SK-N-SH (cell line): Measurements from ENCODE around the gene PGM2L1. TPM values are rescaled to one million over a fixed set of nuclear protein-coding genes. Genes with fewer than 3 reads are reported as not detected.

Experiments
- CTCF ChIA-PET: fragments of 300-600, 350-600 bp; formaldehyde crosslinking; extraction: SDS; loops from one replicate; lab custom pipeline; 2021; lab: Yijun Ruan, JAX
- POLR2A ChIA-PET: fragments of 350-600 bp; sonication (Branson Sonifier 250); formaldehyde crosslinking; extraction: SDS; loops from one replicate; lab custom pipeline; 2020; ENCODE audit warnings: antibody characterized with exemption, inconsistent platforms; lab: Yijun Ruan, JAX
- DNase-seq: peaks from one replicate; pipeline ENCODE4 v3.0.0; 2012
- H2AFZ ChIP-seq: fragments of 200-600 bp; sonication (generic); 2 replicates; pipeline ENCODE4 v1.8.1; 2016; ENCODE audit warnings: antibody characterized with exemption, mild to moderate bottlenecking, low read depth
- H3F3A ChIP-seq: fragments of 200-600 bp; sonication (generic); replicated peaks from 2 replicates; pipeline ENCODE3; 2016; ENCODE audit warnings: antibody characterized with exemption, mild to moderate bottlenecking; ENCODE audit not compliant: insufficient read depth
- H3K27ac ChIP-seq, 2 experiments: fragments of 200-500 bp in 1 of 2; fragments of 200-600 bp in 1 of 2; sonication (Bioruptor generic) in 1 of 2; sonication (generic), shearing (Covaris generic) in 1 of 2; 2 replicates each; pipeline versions ENCODE4 v1.5.1 to v1.6.1; 2014 to 2016; ENCODE audit warnings: low read depth in 2 of 2, inconsistent platforms in 1 of 2, low read length in 1 of 2, mild to moderate bottlenecking in 1 of 2, mixed read lengths in 1 of 2
- H3K27me3 ChIP-seq: fragments of 200-600 bp; sonication (generic), shearing (Covaris generic); 2 replicates; pipeline ENCODE4 v1.6.1; 2016; ENCODE audit warnings: mixed run types; ENCODE audit not compliant: insufficient read depth
- H3K36me3 ChIP-seq, 2 experiments: fragments of 200-500 bp in 1 of 2; fragments of 200-600 bp in 1 of 2; sonication (Bioruptor generic) in 1 of 2; sonication (generic) in 1 of 2; replicated peaks in 1 of 2; 2 replicates each; pipeline versions ENCODE3 to v1.5.1; 2014 to 2016; ENCODE audit warnings: low read length in 1 of 2, mild to moderate bottlenecking in 1 of 2; ENCODE audit not compliant: insufficient read depth in 2 of 2, control insufficient read depth in 1 of 2
- H3K4me1 ChIP-seq, 2 experiments: fragments of 200-500 bp in 1 of 2; fragments of 200-600 bp in 1 of 2; sonication (Bioruptor generic) in 1 of 2; sonication (generic), shearing (Covaris generic) in 1 of 2; 2 replicates each; pipeline versions ENCODE4 v1.5.1 to v1.6.1; 2014 to 2016; ENCODE audit warnings: low read depth in 1 of 2, low read length in 1 of 2, mixed run types in 1 of 2; ENCODE audit not compliant: insufficient read depth in 2 of 2, control insufficient read depth in 1 of 2
- H3K4me2 ChIP-seq: fragments of 200-600 bp; sonication (generic), shearing (Covaris generic); 2 replicates; pipeline ENCODE4 v1.6.1; 2017; ENCODE audit warnings: mixed run types
- H3K4me3 ChIP-seq, 2 experiments: fragments of 200-500 bp in 1 of 2; fragments of 200-600 bp in 1 of 2; sonication (Bioruptor generic) in 1 of 2; sonication (generic), shearing (Covaris generic) in 1 of 2; 2 replicates each; pipeline versions ENCODE4 v1.5.1 to v1.8.1; 2014 to 2016; ENCODE audit warnings: low read depth in 2 of 2, inconsistent platforms in 1 of 2, low read length in 1 of 2, mild to moderate bottlenecking in 1 of 2, mixed read lengths in 1 of 2, moderate library complexity in 1 of 2
- H3K79me2 ChIP-seq: fragments of 200-600 bp; sonication (generic); 2 replicates; pipeline ENCODE4 v1.8.1; 2017; ENCODE audit warnings: mild to moderate bottlenecking; ENCODE audit not compliant: insufficient read depth
- H3K9ac ChIP-seq: fragments of 200-600 bp; sonication (generic); 2 replicates; pipeline ENCODE4 v1.6.1; 2017; ENCODE audit warnings: mixed run types
- H3K9me2 ChIP-seq: fragments of 200-600 bp; sonication (generic); 2 replicates; pipeline ENCODE4 v1.6.1; 2017; ENCODE audit warnings: mixed run types
- H3K9me3 ChIP-seq: fragments of 200-600 bp; sonication (generic); 2 replicates; pipeline ENCODE4 v1.6.1; 2017; ENCODE audit warnings: mixed run types, mild to moderate bottlenecking, moderate library complexity
- H4K20me1 ChIP-seq: fragments of 200-600 bp; sonication (generic); 2 replicates; pipeline ENCODE4 v1.6.1; 2017; ENCODE audit warnings: mild to moderate bottlenecking, mixed run types; ENCODE audit not compliant: insufficient read depth
- FOSL2 ChIP-seq: IDR thresholded peaks from 2 replicates; pipeline ENCODE4 v1.4.0; 2012; ENCODE audit warnings: low read depth, mild to moderate bottlenecking, moderate library complexity, borderline replicate concordance
- FOXM1 ChIP-seq: IDR thresholded peaks from 2 replicates; pipeline ENCODE4 v1.4.0; 2012; ENCODE audit warnings: low read depth, mild to moderate bottlenecking
- JUND ChIP-seq: IDR thresholded peaks from 2 replicates; pipeline ENCODE4 v1.4.0; 2012
- MEF2A ChIP-seq: IDR thresholded peaks from 2 replicates; pipeline ENCODE4 v1.4.0; 2012; ENCODE audit warnings: low read depth, borderline replicate concordance
- NFIC ChIP-seq: IDR thresholded peaks from 2 replicates; pipeline ENCODE4 v1.4.0; 2012; ENCODE audit warnings: borderline replicate concordance
- NRF1 ChIP-seq: IDR thresholded peaks from 2 replicates; pipeline ENCODE4 v1.6.1; 2012; ENCODE audit warnings: low read depth, mild to moderate bottlenecking, low read length
- SMC3 ChIP-seq: IDR thresholded peaks from 2 replicates; pipeline ENCODE4 v1.6.1; 2012; ENCODE audit warnings: low read depth, low read length, improper control_type of control experiment
- TEAD4 ChIP-seq: IDR thresholded peaks from 2 replicates; pipeline ENCODE4 v1.4.0; 2012; ENCODE audit warnings: mild to moderate bottlenecking, borderline replicate concordance; ENCODE audit not compliant: insufficient read depth
- YY1 ChIP-seq: IDR thresholded peaks from 2 replicates; pipeline ENCODE4 v1.4.0; 2012; ENCODE audit warnings: low read depth, mild to moderate bottlenecking
- polyA plus RNA-seq, 3 experiments: library from polyadenylated mRNA; depleted of rRNA; stranded (reverse); fragments of >200 nt; gene quantifications; 2 replicates each; pipeline ENCODE4 v1.2.3, GENCODE V29; 2012
- TF ChIP-seq, protein P1 (sequence below): IDR thresholded peaks from 2 replicates; pipeline ENCODE4; 2012
- TF ChIP-seq, protein P2 (sequence below): IDR thresholded peaks from 2 replicates; pipeline ENCODE4 v1.4.0; 2012; ENCODE audit warnings: low read depth, borderline replicate concordance
- TF ChIP-seq, protein P3 (sequence below): IDR thresholded peaks from 2 replicates; pipeline ENCODE4 v1.4.0; 2012; ENCODE audit warnings: low read depth
- TF ChIP-seq, protein P4 (sequence below): IDR thresholded peaks from 2 replicates; pipeline ENCODE4 v1.4.0; 2012; ENCODE audit warnings: low read depth, borderline replicate concordance
- TF ChIP-seq, protein P5 (sequence below): fragments of 150-350 bp; IDR thresholded peaks from 2 replicates; pipeline ENCODE4 v1.6.1; 2016; ENCODE audit warnings: mild to moderate bottlenecking, low read depth, low read length
- TF ChIP-seq, protein P6 (sequence below): fragments of 200-600 bp; sonication (generic); IDR thresholded peaks from 2 replicates; pipeline ENCODE4 v1.6.1; 2017; ENCODE audit warnings: antibody characterized with exemption, mild to moderate bottlenecking, moderate library complexity
- TF ChIP-seq, protein P7 (sequence below): IDR thresholded peaks from 2 replicates; pipeline ENCODE4 v1.6.1; 2012; ENCODE audit warnings: mild to moderate bottlenecking, low read depth, low read length, moderate library complexity

The PGM2L1 gene
- polyA plus RNA-seq, 1 of the 3 experiments (the other 2 are of a cell fraction) = 0.90 TPM

DNA sequence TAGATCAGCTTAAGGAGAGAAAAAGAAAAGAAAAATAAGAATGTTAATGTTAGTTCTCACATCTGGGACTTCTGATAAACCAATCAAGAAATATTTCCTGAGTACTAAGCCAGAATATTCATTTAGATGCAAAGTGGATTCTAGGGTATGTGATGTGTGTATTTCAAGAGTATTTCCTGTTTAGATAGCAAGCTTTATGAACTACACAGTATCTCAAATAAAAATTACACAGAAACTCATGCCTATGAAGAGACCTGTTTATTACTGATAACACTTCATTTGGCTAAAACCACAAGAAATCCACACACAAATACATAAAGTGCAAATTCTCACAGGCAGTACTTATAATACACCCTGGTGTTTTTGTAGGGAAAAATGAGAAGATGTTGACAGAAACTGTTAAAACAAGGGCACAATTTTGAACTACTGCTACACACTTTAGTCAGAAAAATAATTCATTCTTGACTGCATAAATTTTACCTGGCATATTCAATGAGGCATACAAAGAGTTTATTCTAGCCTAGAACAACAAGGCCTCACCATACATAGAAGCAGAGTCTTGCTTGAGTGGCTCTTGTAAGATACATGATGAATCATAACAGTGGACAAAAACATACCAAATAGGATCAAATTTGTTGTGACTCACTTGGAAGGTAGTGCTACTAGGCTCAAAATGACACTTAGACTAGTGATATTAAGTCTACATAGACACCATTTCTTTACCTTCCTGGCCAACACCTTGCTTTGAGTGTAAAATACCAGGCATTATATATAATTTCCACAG, 68.0 kb downstream of the PGM2L1 start:
- Histone ChIP-seq H3K9ac (no peak overlapping the region), H3K36me3 (peaks cover 0 to 11% of the 10 kb centered on the region in 2 experiments), H3K4me1 (peaks cover 9 to 31% of the 10 kb centered on the region in 2 experiments; a peak in 3 of 4 replicates), H3K9me3 (no peaks in the 10 kb centered on the region), H3K27ac (peak overlapping the region in 1 of 2 experiments; percentile 63; a peak in 2 of 4 replicates), H3K4me3 (no peak overlapping the region), H3K4me2 (no peak overlapping the region), H3F3A (peaks cover 10% of the 10 kb centered on the region), H3K79me2 (no peaks in the 10 kb centered on the region), H3K9me2 (no peaks in the 10 kb centered on the region), H3K27me3 (no peaks in the 10 kb centered on the region), H2AFZ (no peak overlapping the region), H4K20me1 (no peaks in the 10 kb centered on the region)
- ChIA-PET CTCF (interaction anchor here (1.4 kb wide), 2 partner anchors 9 to 119 kb away, joined by 3 to 4 read pairs; no protein-coding TSS in a partner anchor), POLR2A (no interaction called here)
- DNase-seq = no peak
- TF ChIP-seq MEF2A (no peak), FOXM1 (no peak), NRF1 (no peak), NFIC (no peak), JUND (peak; percentile 50), TEAD4 (no peak), FOSL2 (peak; percentile 68; the same call in 1 of the 2 replicates), SMC3 (no peak), YY1 (no peak)
- TF ChIP-seq, protein P1, sequence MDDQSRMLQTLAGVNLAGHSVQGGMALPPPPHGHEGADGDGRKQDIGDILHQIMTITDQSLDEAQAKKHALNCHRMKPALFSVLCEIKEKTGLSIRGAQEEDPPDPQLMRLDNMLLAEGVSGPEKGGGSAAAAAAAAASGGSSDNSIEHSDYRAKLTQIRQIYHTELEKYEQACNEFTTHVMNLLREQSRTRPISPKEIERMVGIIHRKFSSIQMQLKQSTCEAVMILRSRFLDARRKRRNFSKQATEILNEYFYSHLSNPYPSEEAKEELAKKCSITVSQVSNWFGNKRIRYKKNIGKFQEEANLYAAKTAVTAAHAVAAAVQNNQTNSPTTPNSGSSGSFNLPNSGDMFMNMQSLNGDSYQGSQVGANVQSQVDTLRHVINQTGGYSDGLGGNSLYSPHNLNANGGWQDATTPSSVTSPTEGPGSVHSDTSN = 0 out of 2 replicates have a peak, but pooled peaks have one; percentile 9
- TF ChIP-seq, protein P2, sequence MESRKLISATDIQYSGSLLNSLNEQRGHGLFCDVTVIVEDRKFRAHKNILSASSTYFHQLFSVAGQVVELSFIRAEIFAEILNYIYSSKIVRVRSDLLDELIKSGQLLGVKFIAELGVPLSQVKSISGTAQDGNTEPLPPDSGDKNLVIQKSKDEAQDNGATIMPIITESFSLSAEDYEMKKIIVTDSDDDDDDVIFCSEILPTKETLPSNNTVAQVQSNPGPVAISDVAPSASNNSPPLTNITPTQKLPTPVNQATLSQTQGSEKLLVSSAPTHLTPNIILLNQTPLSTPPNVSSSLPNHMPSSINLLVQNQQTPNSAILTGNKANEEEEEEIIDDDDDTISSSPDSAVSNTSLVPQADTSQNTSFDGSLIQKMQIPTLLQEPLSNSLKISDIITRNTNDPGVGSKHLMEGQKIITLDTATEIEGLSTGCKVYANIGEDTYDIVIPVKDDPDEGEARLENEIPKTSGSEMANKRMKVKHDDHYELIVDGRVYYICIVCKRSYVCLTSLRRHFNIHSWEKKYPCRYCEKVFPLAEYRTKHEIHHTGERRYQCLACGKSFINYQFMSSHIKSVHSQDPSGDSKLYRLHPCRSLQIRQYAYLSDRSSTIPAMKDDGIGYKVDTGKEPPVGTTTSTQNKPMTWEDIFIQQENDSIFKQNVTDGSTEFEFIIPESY = no peak
- TF ChIP-seq, protein P3, sequence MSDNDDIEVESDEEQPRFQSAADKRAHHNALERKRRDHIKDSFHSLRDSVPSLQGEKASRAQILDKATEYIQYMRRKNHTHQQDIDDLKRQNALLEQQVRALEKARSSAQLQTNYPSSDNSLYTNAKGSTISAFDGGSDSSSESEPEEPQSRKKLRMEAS = no peak
- TF ChIP-seq, protein P4, sequence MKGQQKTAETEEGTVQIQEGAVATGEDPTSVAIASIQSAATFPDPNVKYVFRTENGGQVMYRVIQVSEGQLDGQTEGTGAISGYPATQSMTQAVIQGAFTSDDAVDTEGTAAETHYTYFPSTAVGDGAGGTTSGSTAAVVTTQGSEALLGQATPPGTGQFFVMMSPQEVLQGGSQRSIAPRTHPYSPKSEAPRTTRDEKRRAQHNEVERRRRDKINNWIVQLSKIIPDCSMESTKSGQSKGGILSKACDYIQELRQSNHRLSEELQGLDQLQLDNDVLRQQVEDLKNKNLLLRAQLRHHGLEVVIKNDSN = no peak
- TF ChIP-seq, protein P5, sequence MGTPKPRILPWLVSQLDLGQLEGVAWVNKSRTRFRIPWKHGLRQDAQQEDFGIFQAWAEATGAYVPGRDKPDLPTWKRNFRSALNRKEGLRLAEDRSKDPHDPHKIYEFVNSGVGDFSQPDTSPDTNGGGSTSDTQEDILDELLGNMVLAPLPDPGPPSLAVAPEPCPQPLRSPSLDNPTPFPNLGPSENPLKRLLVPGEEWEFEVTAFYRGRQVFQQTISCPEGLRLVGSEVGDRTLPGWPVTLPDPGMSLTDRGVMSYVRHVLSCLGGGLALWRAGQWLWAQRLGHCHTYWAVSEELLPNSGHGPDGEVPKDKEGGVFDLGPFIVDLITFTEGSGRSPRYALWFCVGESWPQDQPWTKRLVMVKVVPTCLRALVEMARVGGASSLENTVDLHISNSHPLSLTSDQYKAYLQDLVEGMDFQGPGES = no peak
- TF ChIP-seq, protein P6, sequence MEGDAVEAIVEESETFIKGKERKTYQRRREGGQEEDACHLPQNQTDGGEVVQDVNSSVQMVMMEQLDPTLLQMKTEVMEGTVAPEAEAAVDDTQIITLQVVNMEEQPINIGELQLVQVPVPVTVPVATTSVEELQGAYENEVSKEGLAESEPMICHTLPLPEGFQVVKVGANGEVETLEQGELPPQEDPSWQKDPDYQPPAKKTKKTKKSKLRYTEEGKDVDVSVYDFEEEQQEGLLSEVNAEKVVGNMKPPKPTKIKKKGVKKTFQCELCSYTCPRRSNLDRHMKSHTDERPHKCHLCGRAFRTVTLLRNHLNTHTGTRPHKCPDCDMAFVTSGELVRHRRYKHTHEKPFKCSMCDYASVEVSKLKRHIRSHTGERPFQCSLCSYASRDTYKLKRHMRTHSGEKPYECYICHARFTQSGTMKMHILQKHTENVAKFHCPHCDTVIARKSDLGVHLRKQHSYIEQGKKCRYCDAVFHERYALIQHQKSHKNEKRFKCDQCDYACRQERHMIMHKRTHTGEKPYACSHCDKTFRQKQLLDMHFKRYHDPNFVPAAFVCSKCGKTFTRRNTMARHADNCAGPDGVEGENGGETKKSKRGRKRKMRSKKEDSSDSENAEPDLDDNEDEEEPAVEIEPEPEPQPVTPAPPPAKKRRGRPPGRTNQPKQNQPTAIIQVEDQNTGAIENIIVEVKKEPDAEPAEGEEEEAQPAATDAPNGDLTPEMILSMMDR = no peak
- TF ChIP-seq, protein P7, sequence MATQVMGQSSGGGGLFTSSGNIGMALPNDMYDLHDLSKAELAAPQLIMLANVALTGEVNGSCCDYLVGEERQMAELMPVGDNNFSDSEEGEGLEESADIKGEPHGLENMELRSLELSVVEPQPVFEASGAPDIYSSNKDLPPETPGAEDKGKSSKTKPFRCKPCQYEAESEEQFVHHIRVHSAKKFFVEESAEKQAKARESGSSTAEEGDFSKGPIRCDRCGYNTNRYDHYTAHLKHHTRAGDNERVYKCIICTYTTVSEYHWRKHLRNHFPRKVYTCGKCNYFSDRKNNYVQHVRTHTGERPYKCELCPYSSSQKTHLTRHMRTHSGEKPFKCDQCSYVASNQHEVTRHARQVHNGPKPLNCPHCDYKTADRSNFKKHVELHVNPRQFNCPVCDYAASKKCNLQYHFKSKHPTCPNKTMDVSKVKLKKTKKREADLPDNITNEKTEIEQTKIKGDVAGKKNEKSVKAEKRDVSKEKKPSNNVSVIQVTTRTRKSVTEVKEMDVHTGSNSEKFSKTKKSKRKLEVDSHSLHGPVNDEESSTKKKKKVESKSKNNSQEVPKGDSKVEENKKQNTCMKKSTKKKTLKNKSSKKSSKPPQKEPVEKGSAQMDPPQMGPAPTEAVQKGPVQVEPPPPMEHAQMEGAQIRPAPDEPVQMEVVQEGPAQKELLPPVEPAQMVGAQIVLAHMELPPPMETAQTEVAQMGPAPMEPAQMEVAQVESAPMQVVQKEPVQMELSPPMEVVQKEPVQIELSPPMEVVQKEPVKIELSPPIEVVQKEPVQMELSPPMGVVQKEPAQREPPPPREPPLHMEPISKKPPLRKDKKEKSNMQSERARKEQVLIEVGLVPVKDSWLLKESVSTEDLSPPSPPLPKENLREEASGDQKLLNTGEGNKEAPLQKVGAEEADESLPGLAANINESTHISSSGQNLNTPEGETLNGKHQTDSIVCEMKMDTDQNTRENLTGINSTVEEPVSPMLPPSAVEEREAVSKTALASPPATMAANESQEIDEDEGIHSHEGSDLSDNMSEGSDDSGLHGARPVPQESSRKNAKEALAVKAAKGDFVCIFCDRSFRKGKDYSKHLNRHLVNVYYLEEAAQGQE = no peak
